ENCODE data around the gene NPAS2.

GRCh38 chr2:100781523-100782379 is 38.2 kb upstream of the NPAS2 start:
- TF ChIP-seq CTCF (IDR thresholded peaks at IDR 0.05), result no peak
- TF ChIP-seq USF2 (IDR thresholded peaks at IDR 0.05; ENCODE audit: borderline replicate concordance, low read depth, low read length), result no peak
- TF ChIP-seq TAF1 (IDR thresholded peaks at IDR 0.05; ENCODE audit: borderline replicate concordance, low read depth, low read length), result no peak
- no peak for TF ChIP-seq RCOR1 (IDR thresholded peaks at IDR 0.05; ENCODE audit: low read length)
- no peak for TF ChIP-seq MAX (IDR thresholded peaks at IDR 0.05; ENCODE audit: low read depth)
- no peak for TF ChIP-seq RAD21 (IDR thresholded peaks at IDR 0.05; ENCODE audit: low read length)
- TF ChIP-seq MXI1 (IDR thresholded peaks at IDR 0.05; ENCODE audit: low read depth, low read length), result no peak

Measured in SK-N-SH (cell line).